OCI-LY1 (cell line): Measurements from ENCODE around the gene DLAT.
A peak's percentile ranks its signal among the peaks of the same experiment; 100 is the strongest.
"Not testable (repeated sequence)": the region's sequence is repeated elsewhere in the genome, so short reads cannot be mapped to it uniquely, and the experiment has no call there.

Experiments used
- H2AFZ ChIP-seq: fragments of 200-600 bp; sonication (generic), shearing (Covaris generic); 2 replicates; pipeline ENCODE4 v1.6.0; 2014; ENCODE audit warnings: antibody characterized with exemption, mild to moderate bottlenecking, low read length
- H3F3A ChIP-seq: fragments of 200-600 bp; sonication (generic), shearing (Covaris generic); 2 replicates; pipeline ENCODE4 v1.6.0; 2014; ENCODE audit warnings: mild to moderate bottlenecking, antibody characterized with exemption, low read length, moderate library complexity; ENCODE audit not compliant: insufficient read depth
- H3K27ac ChIP-seq: fragments of 200-600 bp; sonication (generic); 2 replicates; pipeline ENCODE4 v1.5.1; 2014; ENCODE audit warnings: low read length, mixed run types, mild to moderate bottlenecking, low read depth; ENCODE audit not compliant: poor library complexity, severe bottlenecking
- H3K27me3 ChIP-seq: fragments of 200-600 bp; sonication (generic); 2 replicates; pipeline ENCODE4 v1.6.0; 2014; ENCODE audit warnings: antibody characterized with exemption, mild to moderate bottlenecking, low read length, moderate library complexity; ENCODE audit not compliant: insufficient read depth
- H3K36me3 ChIP-seq: fragments of 200-600 bp; sonication (generic); 2 replicates; pipeline ENCODE4 v1.6.1; 2014; ENCODE audit warnings: mild to moderate bottlenecking, antibody characterized with exemption, low read length, moderate library complexity, mixed read lengths; ENCODE audit not compliant: insufficient read depth
- H3K4me1 ChIP-seq: fragments of 200-600 bp; sonication (generic); 2 replicates; pipeline ENCODE4 v1.5.1; 2014; ENCODE audit warnings: mild to moderate bottlenecking, low read length, moderate library complexity; ENCODE audit not compliant: insufficient read depth, severe bottlenecking
- H3K4me2 ChIP-seq: fragments of 200-600 bp; sonication (generic), shearing (Covaris generic); 2 replicates; pipeline ENCODE4 v1.6.1; 2014; ENCODE audit warnings: low read length
- H3K4me3 ChIP-seq: fragments of 200-600 bp; sonication (generic); 2 replicates; pipeline ENCODE4 v1.5.1; 2014; ENCODE audit warnings: low read length, low read depth, mild to moderate bottlenecking, mixed read lengths; ENCODE audit not compliant: poor library complexity, severe bottlenecking
- H3K79me2 ChIP-seq: fragments of 200-600 bp; shearing (Covaris generic); 2 replicates; pipeline ENCODE4 v1.6.1; 2016; ENCODE audit warnings: mixed run types, low read length, mixed read lengths; ENCODE audit not compliant: insufficient read depth
- H3K9ac ChIP-seq: fragments of 200-600 bp; sonication (generic), shearing (Covaris generic); 2 replicates; pipeline ENCODE4 v1.6.1; 2014; ENCODE audit warnings: mild to moderate bottlenecking, low read length, mixed read lengths
- H3K9me2 ChIP-seq: fragments of 200-600 bp; sonication (generic), shearing (Covaris generic); 2 replicates; pipeline ENCODE4 v1.6.1; 2014; ENCODE audit warnings: low read depth, mild to moderate bottlenecking, low read length, mixed read lengths
- H3K9me3 ChIP-seq: fragments of 200-600 bp; shearing (Covaris generic); 2 replicates; pipeline ENCODE4 v1.6.1; 2014; ENCODE audit warnings: low read length, mixed read lengths
- H4K20me1 ChIP-seq: fragments of 200-600 bp; sonication (generic), shearing (Covaris generic); 2 replicates; pipeline ENCODE4 v1.6.0; 2016; ENCODE audit warnings: mild to moderate bottlenecking, low read length; ENCODE audit not compliant: insufficient read depth
- CTCF ChIP-seq: fragments of 200-600 bp; sonication (generic), shearing (Covaris generic); IDR thresholded peaks from 2 replicates; pipeline ENCODE4 v1.5.1; 2017; ENCODE audit warnings: mild to moderate bottlenecking, antibody characterized with exemption, low read length, moderate library complexity, mixed read lengths
- EZH2 ChIP-seq: fragments of 200-600 bp; sonication (generic), shearing (Covaris generic); IDR thresholded peaks from 2 replicates; pipeline ENCODE4 v1.8.0; 2017; ENCODE audit warnings: borderline replicate concordance, mixed run types, mild to moderate bottlenecking, antibody characterized with exemption, low read length, moderate library complexity, mixed read lengths

Gene DLAT

GRCh38 chr11:112023104-112023503 lies 2.1 kb upstream of the DLAT start:
- TF ChIP-seq EZH2 (no peak), CTCF (peak; percentile 8; the same call in 1 of the 2 replicates)
- H3K9me3 ChIP-seq = no peaks in the 10 kb centered on the region
- no peaks in the 10 kb centered on the region for H4K20me1 ChIP-seq
- H3K4me2 ChIP-seq = peak overlapping the region; percentile 96
- peaks cover 7% of the 10 kb centered on the region for H3K79me2 ChIP-seq
- H3K4me3 ChIP-seq = peak overlapping the region; percentile 84
- H3K27ac ChIP-seq = no peak overlapping the region
- H3K4me1 ChIP-seq = peaks cover 23% of the 10 kb centered on the region
- no peak overlapping the region for H3K9ac ChIP-seq
- H3K9me2 ChIP-seq = no peaks in the 10 kb centered on the region
- peaks cover 20% of the 10 kb centered on the region for H3K36me3 ChIP-seq
- H3F3A ChIP-seq = no peaks in the 10 kb centered on the region
- H2AFZ ChIP-seq = no peak overlapping the region
- H3K27me3 ChIP-seq = no peaks in the 10 kb centered on the region

GRCh38 chr11:112024178-112024772 lies 933 bp upstream of the DLAT start:
- peaks cover 26% of the 10 kb centered on the region for H3K36me3 ChIP-seq
- H3K4me2 ChIP-seq = peak overlapping the region; percentile 96
- no peaks in the 10 kb centered on the region for H3K9me2 ChIP-seq
- H3K9me3 ChIP-seq = no peaks in the 10 kb centered on the region
- H3K4me1 ChIP-seq = peaks cover 23% of the 10 kb centered on the region
- peak overlapping the region; percentile 84 for H3K4me3 ChIP-seq
- peaks cover 7% of the 10 kb centered on the region for H3K79me2 ChIP-seq
- no peaks in the 10 kb centered on the region for H3F3A ChIP-seq
- peak overlapping the region; percentile 89 for H3K9ac ChIP-seq
- no peaks in the 10 kb centered on the region for H4K20me1 ChIP-seq
- H2AFZ ChIP-seq = peak overlapping the region; percentile 42
- no peaks in the 10 kb centered on the region for H3K27me3 ChIP-seq
- H3K27ac ChIP-seq = peak overlapping the region; percentile 91
- no peak for TF ChIP-seq EZH2
- TF ChIP-seq CTCF = no peak

- H3K4me1 ChIP-seq = peaks cover 23% of the 10 kb centered on the region
- TF ChIP-seq EZH2 (no peak), CTCF (no peak)
- H3K9ac ChIP-seq = peak overlapping the region; percentile 89
- peak overlapping the region; percentile 84 for H3K4me3 ChIP-seq
- H3K4me2 ChIP-seq = peak overlapping the region; percentile 96
- H3K27ac ChIP-seq = peak overlapping the region; percentile 91
- H2AFZ ChIP-seq = peak overlapping the region; percentile 17; the same call in 1 of the 2 replicates
- no peaks in the 10 kb centered on the region for H3K9me3 ChIP-seq
- peaks cover 7% of the 10 kb centered on the region for H3K79me2 ChIP-seq
- H3K9me2 ChIP-seq = no peaks in the 10 kb centered on the region
- no peaks in the 10 kb centered on the region for H4K20me1 ChIP-seq
- no peaks in the 10 kb centered on the region for H3K27me3 ChIP-seq
- H3K36me3 ChIP-seq = peaks cover 30% of the 10 kb centered on the region
- no peaks in the 10 kb centered on the region for H3F3A ChIP-seq
These were observed 499 bp downstream of the DLAT start for GRCh38 chr11:112025707-112026106.

GRCh38 chr11:112026784-112027410 lies 1.7 kb downstream of the DLAT start:
- H3K9me3 ChIP-seq, H3K27me3 ChIP-seq, H3K79me2 ChIP-seq, H3K4me2 ChIP-seq, H3K9me2 ChIP-seq, H4K20me1 ChIP-seq, H3F3A ChIP-seq, H3K4me3 ChIP-seq, H3K9ac ChIP-seq, H3K27ac ChIP-seq, H2AFZ ChIP-seq: not testable (repeated sequence)
- H3K36me3 ChIP-seq = peaks cover 42% of the 10 kb centered on the region
- H3K4me1 ChIP-seq = peaks cover 23% of the 10 kb centered on the region
